Measurements from ENCODE around the gene PBRM1. TPM values are rescaled to one million over a fixed set of nuclear protein-coding genes. Genes with fewer than 3 reads are reported as not detected.

Gene PBRM1
- total and polyA plus RNA-seq, 2 of the 13 experiments (the other 11 are each of a cell fraction or from before 2014, with no cell fraction given) = 10.9 to 33.2 TPM

- TF ChIP-seq ZFP62 (CRISPR knock-in tag; IDR thresholded peaks at IDR 0.05) (no peak), ZBTB39 (CRISPR knock-in tag; IDR thresholded peaks at IDR 0.05) (no peak), ZNF704 (CRISPR knock-in tag; IDR thresholded peaks at IDR 0.05; ENCODE audit: borderline replicate concordance) (no peak), FOXC1 (CRISPR knock-in tag; IDR thresholded peaks at IDR 0.05; ENCODE audit: borderline replicate concordance) (0 out of 2 replicates have a peak, but pooled peaks have one; percentile 28), ZBTB34 (CRISPR knock-in tag; IDR thresholded peaks at IDR 0.05) (no peak), REPIN1 (CRISPR knock-in tag; IDR thresholded peaks at IDR 0.05; ENCODE audit: borderline replicate concordance, low read depth) (no peak), U2AF2 (IDR thresholded peaks at IDR 0.05; ENCODE audit: low read depth, low read length) (no peak), ZNF556 (CRISPR knock-in tag; IDR thresholded peaks at IDR 0.05; ENCODE audit: borderline replicate concordance) (no peak), ZNF468 (CRISPR knock-in tag; IDR thresholded peaks at IDR 0.05) (no peak), NR3C1 (CRISPR knock-in tag; IDR thresholded peaks at IDR 0.05) (no peak), ZNF496 (CRISPR knock-in tag; IDR thresholded peaks at IDR 0.05; ENCODE audit: insufficient replicate concordance) (no peak), ZNF672 (CRISPR knock-in tag; IDR thresholded peaks at IDR 0.05) (no peak), EED (CRISPR knock-in tag; IDR thresholded peaks at IDR 0.05) (peak; percentile 76; the same call in 1 of the 2 replicates), CTCF (CRISPR knock-in tag; IDR thresholded peaks at IDR 0.05) (no peak), ZNF772 (CRISPR knock-in tag; IDR thresholded peaks at IDR 0.05) (no peak; the same call in 1 of the 2 replicates), HOXA9 (CRISPR knock-in tag; IDR thresholded peaks at IDR 0.05; ENCODE audit: borderline replicate concordance) (no peak), POLR2A (IDR thresholded peaks at IDR 0.05; ENCODE audit: insufficient read depth in 1 of 2, low read depth in 2 of 2, low read length in 2 of 2) (no peak), ARID3A (IDR thresholded peaks at IDR 0.05; ENCODE audit: low read depth, low read length) (no peak), RFX1 (IDR thresholded peaks at IDR 0.05) (no peak), RFX5 (IDR thresholded peaks at IDR 0.05; ENCODE audit: low read depth, low read length) (no peak)
Observed at GRCh38 chr3:52532838-52533622, 152.7 kb downstream of the PBRM1 start (continued).
